K562 (cell line): ENCODE data around the gene ERBB4. TPM values are rescaled to one million over a fixed set of nuclear protein-coding genes. Genes with fewer than 3 reads are reported as not detected.

ENCODE experiments used
- ATAC-seq: fragments of 200-7000 bp; cut with Tn5 transposase; 3 replicates; pipeline ENCODE4 v1.9.1; 2020; ENCODE audit warnings: moderate library complexity
- BruUV-seq: library from RNA; stranded (reverse); fragments of 400-500 nt; replicated peaks from 2 replicates; lab custom pipeline; 2021; lab: Mats Ljungman, UMichigan
- CTCF ChIA-PET: fragments of 300-600 bp; formaldehyde crosslinking; extraction: SDS; loops from one replicate; lab custom pipeline; 2021; ENCODE audit warnings: low intra/inter-chr PET ratio; lab: Yijun Ruan, JAX
- POLR2A ChIA-PET: fragments of 300-600, 350-650 bp; sonication (Branson Sonifier 250); formaldehyde crosslinking; extraction: SDS; loops from one replicate; lab custom pipeline; 2021; ENCODE audit warnings: antibody characterized with exemption, inconsistent platforms; lab: Yijun Ruan, JAX
- DNase-seq, 4 experiments: peaks; one replicate each; pipeline versions ENCODE4 v3.0.0 to v3.0.0-alpha.2; 2011 to 2018; ENCODE audit warnings: low spot score in 3 of 4, mixed read lengths in 3 of 4; ENCODE audit errors: extremely low read depth in 1 of 4
- FAIRE-seq: peaks from 2 replicates; lab custom pipeline; 2011; peaks lifted over from hg19 to GRCh38; lab: Jason Lieb, UNC
- H2AFZ ChIP-seq: 2 replicates; pipeline ENCODE4 v1.6.0; 2011; ENCODE audit warnings: low read depth, low read length, control low read depth, inconsistent platforms
- H3K27ac ChIP-seq: fragments of 200-600 bp; 3 replicates; pipeline ENCODE4 v1.8.0; 2011; ENCODE audit warnings: low read depth, mild to moderate bottlenecking, control low read depth, inconsistent platforms, low read length, moderate library complexity, mixed read lengths; ENCODE audit errors: extremely low read depth
- H3K27me3 ChIP-seq, 2 experiments: fragments of 300-600 bp in 1 of 2; 2 replicates in 1 of 2; 3 replicates in 1 of 2; pipeline versions ENCODE4 v1.6.0 to v1.8.0; 2011; ENCODE audit warnings: inconsistent platforms in 2 of 2, low read length in 2 of 2, mild to moderate bottlenecking in 1 of 2, mixed read lengths in 1 of 2, moderate library complexity in 1 of 2; ENCODE audit not compliant: control insufficient read depth in 2 of 2, insufficient read depth in 2 of 2
- H3K36me3 ChIP-seq: fragments of 300-600 bp; 3 replicates; pipeline ENCODE4 v1.8.0; 2011; ENCODE audit warnings: mild to moderate bottlenecking, low read length, inconsistent platforms; ENCODE audit not compliant: control insufficient read depth, insufficient read depth
- H3K4me1 ChIP-seq, 2 experiments: fragments of 200-600 bp in 1 of 2; replicated peaks in 1 of 2; 2 replicates in 1 of 2; 3 replicates in 1 of 2; pipeline versions ENCODE4 v1.5.1 to v1.8.0; 2011; ENCODE audit warnings: inconsistent platforms in 2 of 2, low read length in 2 of 2, mild to moderate bottlenecking in 1 of 2, mixed read lengths in 1 of 2, moderate library complexity in 1 of 2; ENCODE audit not compliant: control insufficient read depth in 2 of 2, insufficient read depth in 2 of 2
- H3K4me2 ChIP-seq: 2 replicates; pipeline ENCODE4 v1.6.1; 2011; ENCODE audit warnings: low read length, control low read depth, inconsistent platforms, mixed read lengths; ENCODE audit not compliant: insufficient read depth
- H3K4me3 ChIP-seq: fragments of 200-600 bp; sonication (generic), shearing (Covaris generic); 2 replicates; pipeline ENCODE4 v1.5.1; 2016; ENCODE audit warnings: control low read depth, inconsistent platforms
- H3K79me2 ChIP-seq: fragments of 200-600 bp; 3 replicates; pipeline ENCODE4 v1.8.0; 2011; ENCODE audit warnings: low read length, inconsistent platforms; ENCODE audit not compliant: control insufficient read depth, insufficient read depth
- H3K9ac ChIP-seq, 2 experiments: 2 replicates each; pipeline versions ENCODE4 v1.6.0 to v1.6.1; 2011; ENCODE audit warnings: low read depth in 2 of 2, low read length in 2 of 2, control low read depth in 1 of 2, inconsistent platforms in 1 of 2, mild to moderate bottlenecking in 1 of 2, mixed read lengths in 1 of 2; ENCODE audit not compliant: insufficient read depth in 1 of 2
- H3K9me1 ChIP-seq: one replicate; pipeline ENCODE4 v1.6.0; 2011; ENCODE audit warnings: inconsistent platforms, mild to moderate bottlenecking, low read length, moderate library complexity; ENCODE audit not compliant: control insufficient read depth, insufficient read depth
- H3K9me3 ChIP-seq: replicated peaks from 2 replicates; pipeline ENCODE4 v1.5.1; 2011; ENCODE audit warnings: low read depth, low read length, inconsistent platforms; ENCODE audit not compliant: control insufficient read depth, insufficient read depth
- H4K20me1 ChIP-seq: replicated peaks from 2 replicates; pipeline ENCODE4 v1.6.1; 2011; ENCODE audit warnings: low read length, inconsistent platforms, mixed read lengths; ENCODE audit not compliant: control insufficient read depth, insufficient read depth
- FOXK1 ChIP-seq: sonication (generic); formaldehyde crosslinking; IDR thresholded peaks from 2 replicates; pipeline ENCODE4 v1.8.0; 2022; ENCODE audit warnings: missing genetic modification reagents, mild to moderate bottlenecking, borderline replicate concordance
- GTF2F1 ChIP-seq: IDR thresholded peaks from 2 replicates; pipeline ENCODE4 v1.6.1; 2011; ENCODE audit warnings: low read depth, low read length, improper control_type of control experiment
- HEY1 ChIP-seq: fragments of 250-450 bp; sonication (Bioruptor Pico); IDR thresholded peaks from 2 replicates; pipeline ENCODE4 v1.5.0; 2020; ENCODE audit warnings: mild to moderate bottlenecking, moderate library complexity, borderline replicate concordance
- KAT2B ChIP-seq: IDR thresholded peaks from one replicate; pipeline ENCODE4 v1.6.1; 2012; ENCODE audit warnings: low read depth, mild to moderate bottlenecking, control low read depth, inconsistent platforms, low read length, moderate library complexity
- OTX1 ChIP-seq: fragments of 450-650 bp; formaldehyde crosslinking; IDR thresholded peaks from 2 replicates; pipeline ENCODE4 v1.4.0; 2022; ENCODE audit warnings: mild to moderate bottlenecking
- RUNX1 ChIP-seq: sonication (generic); IDR thresholded peaks from 2 replicates; pipeline ENCODE4 v1.6.1; 2016; ENCODE audit warnings: antibody characterized with exemption, low read depth
- SAP30 ChIP-seq: fragments of 200-600 bp; sonication (generic); IDR thresholded peaks from 2 replicates; pipeline ENCODE4 v1.6.1; 2012; ENCODE audit warnings: borderline replicate concordance, low read depth, mild to moderate bottlenecking, moderate library complexity, low read length, control low read depth, inconsistent platforms; ENCODE audit not compliant: insufficient read depth, poor library complexity, severe bottlenecking
- ZKSCAN1 ChIP-seq: fragments of 150-350 bp; IDR thresholded peaks from 2 replicates; pipeline ENCODE4 v1.6.1; 2016; ENCODE audit warnings: low read depth, low read length
- ZNF347 ChIP-seq: fragments of 450-650 bp; formaldehyde crosslinking; IDR thresholded peaks from 2 replicates; pipeline ENCODE4 v1.4.0; 2020; ENCODE audit warnings: low read depth, mild to moderate bottlenecking, moderate library complexity
- ZNF561 ChIP-seq: fragments of 450-650 bp; formaldehyde crosslinking; conservative IDR thresholded peaks from 2 replicates; pipeline ENCODE4 v1.4.0; 2020; ENCODE audit warnings: mild to moderate bottlenecking, moderate library complexity
- ZNF695 ChIP-seq: fragments of 450-650 bp; formaldehyde crosslinking; IDR thresholded peaks from 2 replicates; pipeline ENCODE4 v1.4.0; 2020; ENCODE audit warnings: mild to moderate bottlenecking, moderate library complexity
- ZNF785 ChIP-seq: fragments of 250-450 bp; sonication (Bioruptor Pico); IDR thresholded peaks from 2 replicates; pipeline ENCODE4 v1.4.0; 2020; ENCODE audit warnings: mild to moderate bottlenecking
- WGBS: fragments of 100-300 bp; shearing (Covaris generic); methylation state at CpG from one replicate; pipeline ENCODE4 v1.1.6; 2016; ENCODE audit warnings: low coverage, mixed read lengths; ENCODE audit not compliant: insufficient coverage; ENCODE audit errors: missing lambda C conversion rate; 5-methylcytosine and 5-hydroxymethylcytosine counted together
- in situ Hi-C: fragments of 300-500 bp; cut with MboI; formaldehyde crosslinking; loops from 4 replicates; pipeline ENCODE4 v1.15.0; 2018; ENCODE audit warnings: inconsistent platforms, mixed read lengths
- intact Hi-C: fragments of 100-400 bp; cut with micrococcal nuclease; formaldehyde crosslinking; loops from 2 replicates; pipeline ENCODE4 v1.14.2; 2022
- polyA plus RNA-seq, 8 experiments: library from polyadenylated mRNA; depleted of rRNA in 4 of 8; stranded (reverse) in 5 of 8; unstranded in 3 of 8; fragments of >200 nt; fragmentation: Nextera tagmentation in 2 of 8; fragmentation: Illumina TruSeq in 1 of 8; extraction: Ambion mirVana in 2 of 8; extraction: Trizol in 1 of 8; gene quantifications; 2 replicates each; pipeline versions ENCODE4 v1.2.1 to v1.2.3, GENCODE V29; 2011 to 2014; ENCODE audit warnings: inconsistent platforms in 1 of 8, missing spikeins in 1 of 8
- total RNA-seq, 7 experiments: library from RNA; depleted of rRNA in 6 of 7; stranded (reverse); fragments of >200 nt in 6 of 7; fragmentation: Illumina TruSeq in 2 of 7; extraction: Trizol in 2 of 7; gene quantifications; 2 replicates each; pipeline versions ENCODE4 v1.2.1 to v1.2.3, GENCODE V29; 2011 to 2021; ENCODE audit warnings: low replicate concordance in 1 of 7
- TF ChIP-seq, protein P1 (sequence below), 2 experiments: fragments of 450-650 bp; IDR thresholded peaks; 2 replicates each; pipeline ENCODE4 v1.6.1; 2016
- TF ChIP-seq, protein P2 (sequence below): IDR thresholded peaks from 2 replicates; pipeline ENCODE4 v1.6.1; 2011; ENCODE audit not compliant: insufficient read length; ENCODE audit errors: extremely low read depth

ERBB4 gene
- total and polyA plus RNA-seq, 9 of the 15 experiments (the other 6 are each of a cell fraction or from before 2014, with no cell fraction given): not detected

DNA sequence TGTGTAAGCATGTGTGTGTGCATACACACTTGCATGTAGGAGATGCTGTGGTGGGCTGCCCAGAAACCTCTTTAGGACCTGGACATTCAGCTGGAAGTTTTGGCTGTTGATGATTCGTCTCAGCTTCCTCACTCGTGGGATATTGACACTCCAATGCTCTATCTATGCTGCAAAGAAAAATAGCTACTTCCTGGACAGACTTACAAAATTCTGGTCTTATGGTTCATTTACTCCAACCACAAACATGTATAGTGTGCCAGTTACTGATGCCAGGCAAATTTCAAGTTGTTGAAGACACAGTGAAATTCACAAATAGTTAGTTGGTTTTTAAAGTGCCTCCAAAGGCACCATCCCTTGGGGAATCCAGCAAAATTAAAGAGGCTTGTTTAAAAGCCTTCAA lies 1099.6 kb downstream of the ERBB4 start:
- Histone ChIP-seq H3K4me1 (no peaks in the 10 kb centered on the region), H3K27me3 (no peaks in the 10 kb centered on the region), H3K4me3 (no peak overlapping the region), H3K27ac (no peak overlapping the region), H2AFZ (no peak overlapping the region), H3K4me2 (no peak overlapping the region), H3K36me3 (no peaks in the 10 kb centered on the region), H3K9me1 (no peaks in the 10 kb centered on the region), H3K79me2 (no peaks in the 10 kb centered on the region), H4K20me1 (no peaks in the 10 kb centered on the region)
- POLR2A ChIA-PET: no interaction called here
- WGBS: 0% methylated on average over 2 of the region's 2 CpGs
- in situ Hi-C loops: no loop called here
- no peak for DNase-seq
- no TSS peak for BruUV-seq
- FAIRE-seq: no peak
- TF ChIP-seq ZNF785 (CRISPR knock-in tag): no peak
- no peak for TF ChIP-seq HEY1 (CRISPR knock-in tag)
- TF ChIP-seq FOXK1 (CRISPR knock-in tag): no peak
- TF ChIP-seq ZNF347 (CRISPR knock-in tag): no peak
- TF ChIP-seq ZNF695 (CRISPR knock-in tag): no peak
- TF ChIP-seq RUNX1: no peak
- TF ChIP-seq, protein P1, sequence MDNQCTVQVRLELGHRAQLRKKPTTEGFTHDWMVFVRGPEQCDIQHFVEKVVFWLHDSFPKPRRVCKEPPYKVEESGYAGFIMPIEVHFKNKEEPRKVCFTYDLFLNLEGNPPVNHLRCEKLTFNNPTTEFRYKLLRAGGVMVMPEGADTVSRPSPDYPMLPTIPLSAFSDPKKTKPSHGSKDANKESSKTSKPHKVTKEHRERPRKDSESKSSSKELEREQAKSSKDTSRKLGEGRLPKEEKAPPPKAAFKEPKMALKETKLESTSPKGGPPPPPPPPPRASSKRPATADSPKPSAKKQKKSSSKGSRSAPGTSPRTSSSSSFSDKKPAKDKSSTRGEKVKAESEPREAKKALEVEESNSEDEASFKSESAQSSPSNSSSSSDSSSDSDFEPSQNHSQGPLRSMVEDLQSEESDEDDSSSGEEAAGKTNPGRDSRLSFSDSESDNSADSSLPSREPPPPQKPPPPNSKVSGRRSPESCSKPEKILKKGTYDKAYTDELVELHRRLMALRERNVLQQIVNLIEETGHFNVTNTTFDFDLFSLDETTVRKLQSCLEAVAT (IDR thresholded peaks at IDR 0.05): no peak
- TF ChIP-seq GTF2F1: no peak
- no peak for TF ChIP-seq ZKSCAN1
- TF ChIP-seq, protein P2, sequence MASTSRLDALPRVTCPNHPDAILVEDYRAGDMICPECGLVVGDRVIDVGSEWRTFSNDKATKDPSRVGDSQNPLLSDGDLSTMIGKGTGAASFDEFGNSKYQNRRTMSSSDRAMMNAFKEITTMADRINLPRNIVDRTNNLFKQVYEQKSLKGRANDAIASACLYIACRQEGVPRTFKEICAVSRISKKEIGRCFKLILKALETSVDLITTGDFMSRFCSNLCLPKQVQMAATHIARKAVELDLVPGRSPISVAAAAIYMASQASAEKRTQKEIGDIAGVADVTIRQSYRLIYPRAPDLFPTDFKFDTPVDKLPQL: no peak
- no peak for TF ChIP-seq ZNF561
- no peak for TF ChIP-seq OTX1
- no peak for TF ChIP-seq KAT2B
- TF ChIP-seq SAP30: no peak
- TF ChIP-seq, all 486 proteins: peak for 0
- intact Hi-C loops: no loop called here
- ATAC-seq: no peak
- no peaks in the 10 kb centered on the region for H3K9me3 ChIP-seq
- CTCF ChIA-PET: no interaction called here
- H3K9ac ChIP-seq: no peak overlapping the region
